HFF-Myc (cell line): ENCODE measurements around the gene SUCLG2.

Experiments
- DNase-seq: peaks from one replicate; pipeline ENCODE4 v3.0.0-alpha.2; 2011; ENCODE audit warnings: low read depth; ENCODE audit errors: extremely low read depth
- H3K4me3 ChIP-seq: replicated peaks from 2 replicates; pipeline ENCODE4 v1.5.1; 2011; ENCODE audit warnings: low read depth, mild to moderate bottlenecking, control low read depth, low read length
- CTCF ChIP-seq: IDR thresholded peaks from 2 replicates; pipeline ENCODE4 v1.5.1; 2012; ENCODE audit warnings: mild to moderate bottlenecking, low read depth, low read length, control low read depth; ENCODE audit errors: missing control alignments

Gene SUCLG2

GRCh38 chr3:67561667-67562394 lies 92.6 kb downstream of the SUCLG2 start:
- H3K4me3 ChIP-seq, result no peak overlapping the region
- TF ChIP-seq CTCF, result no peak
- no peak for DNase-seq

GRCh38 chr3:67561266-67561665 lies 93.1 kb downstream of the SUCLG2 start:
- H3K4me3 ChIP-seq, result no peak overlapping the region
- no peak for DNase-seq
- no peak for TF ChIP-seq CTCF

- no peak for DNase-seq
- no peak for TF ChIP-seq CTCF
- H3K4me3 ChIP-seq, result no peak overlapping the region
Observed at GRCh38 chr3:67559029-67559605, 95.3 kb downstream of the SUCLG2 start.

GRCh38 chr3:67558426-67558825 lies 96.0 kb downstream of the SUCLG2 start:
- TF ChIP-seq CTCF, result no peak
- no peak overlapping the region for H3K4me3 ChIP-seq
- DNase-seq, result no peak

GRCh38 chr3:67557848-67558355 lies 96.5 kb downstream of the SUCLG2 start:
- no peak for DNase-seq
- no peak overlapping the region for H3K4me3 ChIP-seq
- no peak for TF ChIP-seq CTCF

- no peak overlapping the region for H3K4me3 ChIP-seq
- DNase-seq, result no peak
- no peak for TF ChIP-seq CTCF
Observed at GRCh38 chr3:67551361-67552016, 102.9 kb downstream of the SUCLG2 start.
